ENCODE data around the gene BCL10. TPM values are rescaled to one million over a fixed set of nuclear protein-coding genes. Genes with fewer than 3 reads are reported as not detected.
A peak's percentile ranks its signal among the peaks of the same experiment; 100 is the strongest.

BCL10 gene
- total and polyA plus RNA-seq, 7 experiments from 2014 or later = 17.4 to 53.0 (median 33.1) TPM

DNA sequence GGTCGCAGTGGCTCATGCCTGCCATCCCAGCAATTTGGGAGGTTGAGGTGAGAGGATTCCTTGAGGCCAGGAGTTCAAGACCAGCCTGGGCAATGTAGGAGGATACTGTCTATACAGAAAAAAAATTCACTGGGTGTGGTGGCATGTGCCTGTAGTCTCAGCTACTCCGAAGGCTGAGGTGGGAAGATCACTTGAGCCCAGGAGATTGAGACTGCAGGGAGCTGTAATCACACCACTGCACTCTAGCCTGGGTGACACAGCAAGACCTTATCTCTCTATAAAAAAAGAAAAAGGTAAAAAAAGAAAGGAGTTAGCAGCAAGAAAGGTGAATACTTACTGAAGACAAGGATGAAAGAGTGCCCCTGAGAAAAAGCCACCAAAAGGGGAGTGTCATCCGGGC lies 23.7 kb upstream of the BCL10 start:
- intact Hi-C loops (cut with micrococcal nuclease) = loop anchor here in 1 of 2 donors (10.0 kb wide), 1 partner anchor 1385 kb away; no protein-coding TSS in a partner anchor
- H3K9me3 Mint-ChIP-seq = no peaks in the 10 kb centered on the region
- CTCF ChIA-PET = no interaction called here

DNA sequence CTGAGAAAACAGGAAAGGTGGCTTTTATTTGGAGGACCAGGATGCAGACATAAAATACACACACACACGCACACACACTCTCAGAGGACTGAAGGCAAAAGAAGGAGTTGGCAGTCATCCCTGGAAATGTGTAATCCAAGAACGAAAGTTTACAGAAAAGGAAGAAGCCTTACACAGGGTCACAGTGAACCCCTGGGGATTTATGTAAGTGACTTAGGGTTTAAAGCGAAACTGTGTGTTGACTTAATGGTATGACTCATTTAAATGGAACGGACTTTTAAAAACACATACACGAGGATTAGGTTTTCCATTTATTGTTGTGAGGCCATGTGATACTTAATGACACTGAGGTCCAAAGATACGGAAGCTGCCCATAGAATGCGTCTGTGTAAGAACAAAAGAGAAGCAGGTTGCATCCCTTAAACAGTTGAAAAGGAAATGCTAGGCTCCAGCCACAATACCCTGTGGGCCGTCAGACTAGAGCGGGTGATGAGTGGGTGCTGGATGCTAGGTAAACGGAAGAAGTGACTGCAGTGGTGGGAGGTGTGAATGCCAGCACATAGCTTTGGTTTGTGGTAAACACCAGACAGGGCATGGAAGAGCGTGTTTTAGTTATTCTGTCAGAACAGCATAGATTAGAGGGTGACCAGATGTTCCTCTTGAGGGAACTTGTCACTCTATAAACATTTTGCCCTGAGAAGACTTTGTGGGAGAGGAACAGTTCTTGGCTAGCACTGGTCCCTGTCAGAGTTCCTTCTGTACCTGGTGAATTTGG lies 21.6 kb upstream of the BCL10 start:
- H3K27me3 Mint-ChIP-seq = peaks cover 0 to 41% (median 0%) of the 10 kb centered on the region in 5 donors
- no peak overlapping the region for H3K27ac ChIP-seq (ENCODE audit: low read depth, low read length)
- H3K27me3 ChIP-seq (ENCODE audit: control insufficient read depth in 2 of 2, insufficient read depth in 2 of 2, low read length in 2 of 2) = no peaks in the 10 kb centered on the region
- H3K36me3 ChIP-seq (ENCODE audit: control insufficient read depth in 2 of 3, insufficient read depth in 3 of 3, low read length in 3 of 3) = no peaks in the 10 kb centered on the region
- peak overlapping the region in 3 of 10 donors; percentile 16 to 47 (median 28) for H3K4me3 Mint-ChIP-seq
- POLR2A ChIA-PET = no interaction called here
- DNase-seq (peak in 1 of 9 donors; percentile 76), ATAC-seq (peak; percentile 89)
- peaks cover 4 to 17% (median 9%) of the 10 kb centered on the region in 7 donors for H3K4me1 Mint-ChIP-seq
- CTCF ChIA-PET = no interaction called here
- intact Hi-C loops (cut with micrococcal nuclease) = loop anchor here in 1 of 2 donors (1.0 kb wide), 1 partner anchor 22 kb away; the partner anchor contains the start of gene BCL10
- H3K4me1 ChIP-seq (ENCODE audit: control insufficient read depth in 2 of 2, insufficient read depth in 2 of 2, low read length in 2 of 2) = peaks cover 0 to 19% of the 10 kb centered on the region in 2 donors
- no peaks in the 10 kb centered on the region for H3K36me3 Mint-ChIP-seq
- no peaks in the 10 kb centered on the region for H3K9me3 ChIP-seq (ENCODE audit: control insufficient read depth in 2 of 3, low read length in 3 of 3)
- no peaks in the 10 kb centered on the region for H3K9me3 Mint-ChIP-seq
- no peak overlapping the region for H3K4me3 ChIP-seq (ENCODE audit: low read length)
- H3K27ac Mint-ChIP-seq = peak overlapping the region in 4 of 9 donors; percentile 1 to 61 (median 55)

More for the DNA sequence above, 23.7 kb upstream of the BCL10 start:
- H3K27ac Mint-ChIP-seq = no peak overlapping the region
- POLR2A ChIA-PET = no interaction called here
- Histone ChIP-seq H3K27ac (ENCODE audit: low read depth, low read length) (no peak overlapping the region), H3K4me3 (ENCODE audit: low read length) (no peak overlapping the region), H3K27me3 (ENCODE audit: control insufficient read depth in 2 of 2, insufficient read depth in 2 of 2, low read length in 2 of 2) (no peaks in the 10 kb centered on the region), H3K4me1 (ENCODE audit: control insufficient read depth in 2 of 2, insufficient read depth in 2 of 2, low read length in 2 of 2) (peaks cover 0 to 19% of the 10 kb centered on the region in 2 donors), H3K9me3 (ENCODE audit: control insufficient read depth in 2 of 3, low read length in 3 of 3) (no peaks in the 10 kb centered on the region), H3K36me3 (ENCODE audit: control insufficient read depth in 2 of 3, insufficient read depth in 3 of 3, low read length in 3 of 3) (no peaks in the 10 kb centered on the region)
- DNase-seq (no peak), ATAC-seq (no peak)
- H3K4me3 Mint-ChIP-seq = no peak overlapping the region
- H3K27me3 Mint-ChIP-seq = peaks cover 0 to 47% (median 0%) of the 10 kb centered on the region in 5 donors
- no peaks in the 10 kb centered on the region for H3K36me3 Mint-ChIP-seq
- peaks cover 4 to 17% (median 9%) of the 10 kb centered on the region in 7 donors for H3K4me1 Mint-ChIP-seq

DNA sequence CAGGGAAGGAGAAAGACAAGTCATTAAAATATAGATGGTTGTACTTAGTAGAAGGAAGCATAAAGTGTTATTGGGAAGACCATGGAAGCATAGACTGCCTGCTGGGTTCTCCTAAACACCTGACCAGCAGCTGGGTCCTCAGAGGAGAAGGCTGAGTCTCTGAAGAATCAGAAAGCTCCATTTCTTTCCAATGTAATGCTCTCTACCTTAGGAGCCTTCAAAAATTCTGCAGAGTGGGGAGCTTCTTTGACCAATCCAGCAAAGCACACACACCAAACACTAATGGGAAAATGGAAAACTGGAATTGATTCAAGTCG lies 21.1 kb upstream of the BCL10 start:
- ChIA-PET CTCF (no interaction called here), POLR2A (no interaction called here)
- Histone ChIP-seq H3K27ac (ENCODE audit: low read depth, low read length) (no peak overlapping the region), H3K27me3 (ENCODE audit: control insufficient read depth in 2 of 2, insufficient read depth in 2 of 2, low read length in 2 of 2) (no peaks in the 10 kb centered on the region), H3K4me3 (ENCODE audit: low read length) (no peak overlapping the region), H3K9me3 (ENCODE audit: control insufficient read depth in 2 of 3, low read length in 3 of 3) (no peaks in the 10 kb centered on the region), H3K36me3 (ENCODE audit: control insufficient read depth in 2 of 3, insufficient read depth in 3 of 3, low read length in 3 of 3) (no peaks in the 10 kb centered on the region), H3K4me1 (ENCODE audit: control insufficient read depth in 2 of 2, insufficient read depth in 2 of 2, low read length in 2 of 2) (peaks cover 0 to 19% of the 10 kb centered on the region in 2 donors)
- Mint-ChIP-seq H3K27me3 (peaks cover 0 to 38% (median 0%) of the 10 kb centered on the region in 5 donors), H3K27ac (no peak overlapping the region), H3K9me3 (no peaks in the 10 kb centered on the region), H3K4me3 (peak overlapping the region in 2 of 10 donors; percentile 28 to 47), H3K4me1 (peaks cover 4 to 17% (median 9%) of the 10 kb centered on the region in 7 donors), H3K36me3 (no peaks in the 10 kb centered on the region)
- ATAC-seq (no peak), DNase-seq (no peak)
- intact Hi-C loops (cut with micrococcal nuclease) = no loop called here

DNA sequence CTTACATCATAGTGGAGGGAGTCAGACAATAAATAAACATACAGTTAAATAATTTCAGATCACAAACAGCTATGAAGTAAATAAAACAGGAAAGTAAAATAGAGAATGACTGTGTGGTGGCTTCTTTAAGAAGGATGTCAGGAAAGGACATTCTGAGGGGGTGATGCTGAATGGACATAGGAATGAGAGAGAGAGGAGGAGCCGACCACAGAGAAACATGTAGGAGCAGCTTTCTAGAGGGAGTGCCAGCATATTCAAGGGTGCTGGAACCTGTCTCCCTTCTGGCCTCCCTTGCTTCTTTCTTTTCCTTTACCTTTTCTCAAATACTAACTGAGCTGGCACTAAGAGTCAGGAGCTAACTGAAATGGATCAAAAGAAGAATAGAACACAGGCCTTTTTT lies 20.5 kb upstream of the BCL10 start:
- CTCF ChIA-PET = no interaction called here
- POLR2A ChIA-PET = no interaction called here

DNA sequence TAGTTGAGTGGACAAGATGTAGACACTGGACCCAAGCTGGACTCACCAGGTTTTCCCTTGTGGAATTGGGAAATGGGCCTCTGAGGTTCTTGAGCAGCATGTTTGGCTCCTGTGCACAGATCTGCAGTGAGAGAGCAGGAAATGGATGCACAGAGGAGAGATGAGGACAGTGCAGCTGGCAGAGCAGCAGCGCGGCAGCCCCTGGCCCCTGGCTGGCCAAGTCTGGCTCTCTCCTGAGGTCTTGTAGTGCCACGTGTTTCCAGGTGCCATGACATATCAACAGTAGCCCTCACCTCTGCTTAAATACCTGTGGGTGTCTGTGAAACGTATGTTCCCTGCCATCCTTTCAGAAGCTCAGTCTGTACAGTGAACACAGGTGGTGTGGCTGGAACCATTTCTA lies 19.2 kb upstream of the BCL10 start:
- Histone ChIP-seq H3K36me3 (ENCODE audit: control insufficient read depth in 2 of 3, insufficient read depth in 3 of 3, low read length in 3 of 3) (no peaks in the 10 kb centered on the region), H3K4me1 (ENCODE audit: control insufficient read depth in 2 of 2, insufficient read depth in 2 of 2, low read length in 2 of 2) (peaks cover 0 to 19% of the 10 kb centered on the region in 2 donors), H3K27ac (ENCODE audit: low read depth, low read length) (no peak overlapping the region), H3K27me3 (ENCODE audit: control insufficient read depth in 2 of 2, insufficient read depth in 2 of 2, low read length in 2 of 2) (no peaks in the 10 kb centered on the region), H3K4me3 (ENCODE audit: low read length) (no peak overlapping the region), H3K9me3 (ENCODE audit: control insufficient read depth in 2 of 3, low read length in 3 of 3) (no peaks in the 10 kb centered on the region)
- CTCF ChIA-PET = interaction anchor here (0.6 kb wide), 1 partner anchor 12 kb away, joined by 3 read pairs; no protein-coding TSS in a partner anchor
- no peaks in the 10 kb centered on the region for H3K36me3 Mint-ChIP-seq
- ATAC-seq (no peak), DNase-seq (no peak)
- no peak overlapping the region for H3K4me3 Mint-ChIP-seq
- no peak overlapping the region for H3K27ac Mint-ChIP-seq
- H3K4me1 Mint-ChIP-seq = peaks cover 4 to 17% (median 9%) of the 10 kb centered on the region in 7 donors
- intact Hi-C loops (cut with micrococcal nuclease) = no loop called here
- H3K27me3 Mint-ChIP-seq = peaks cover 0 to 36% (median 0%) of the 10 kb centered on the region in 5 donors
- no peaks in the 10 kb centered on the region for H3K9me3 Mint-ChIP-seq
- POLR2A ChIA-PET = no interaction called here

More for the DNA sequence above, 20.5 kb upstream of the BCL10 start:
- Histone ChIP-seq H3K27me3 (ENCODE audit: control insufficient read depth in 2 of 2, insufficient read depth in 2 of 2, low read length in 2 of 2) (no peaks in the 10 kb centered on the region), H3K36me3 (ENCODE audit: control insufficient read depth in 2 of 3, insufficient read depth in 3 of 3, low read length in 3 of 3) (no peaks in the 10 kb centered on the region), H3K4me1 (ENCODE audit: control insufficient read depth in 2 of 2, insufficient read depth in 2 of 2, low read length in 2 of 2) (peaks cover 0 to 19% of the 10 kb centered on the region in 2 donors), H3K27ac (ENCODE audit: low read depth, low read length) (no peak overlapping the region), H3K9me3 (ENCODE audit: control insufficient read depth in 2 of 3, low read length in 3 of 3) (no peaks in the 10 kb centered on the region), H3K4me3 (ENCODE audit: low read length) (no peak overlapping the region)
- no peak for DNase-seq
- intact Hi-C loops (cut with micrococcal nuclease) = no loop called here
- Mint-ChIP-seq H3K4me3 (no peak overlapping the region), H3K4me1 (peaks cover 4 to 17% (median 9%) of the 10 kb centered on the region in 7 donors), H3K9me3 (no peaks in the 10 kb centered on the region), H3K27ac (peak overlapping the region in 2 of 9 donors; percentile 19 to 62), H3K27me3 (peaks cover 0 to 34% (median 0%) of the 10 kb centered on the region in 5 donors), H3K36me3 (no peaks in the 10 kb centered on the region)
- ATAC-seq = no peak

DNA sequence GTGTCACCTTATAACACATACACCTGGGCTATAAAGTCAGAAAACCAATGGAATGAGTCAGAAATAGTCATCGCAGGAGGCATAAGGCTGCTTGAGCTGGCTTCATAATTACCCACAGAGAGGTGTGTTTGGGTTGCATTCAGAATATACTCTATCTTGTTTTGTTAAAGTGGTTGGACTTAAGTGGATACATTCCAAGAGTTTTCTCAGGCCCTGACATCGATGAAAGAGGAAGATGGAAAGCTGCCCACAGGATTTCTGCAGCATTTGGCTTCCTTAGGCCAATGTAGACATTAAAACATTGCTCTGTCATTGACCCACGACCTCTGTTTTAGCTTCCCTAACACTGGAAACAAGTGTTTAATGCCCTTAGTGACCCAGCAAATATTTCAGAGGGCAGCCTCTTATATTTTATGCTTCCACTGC lies 18.6 kb upstream of the BCL10 start:
- ChIA-PET POLR2A (no interaction called here), CTCF (no interaction called here)

More for the DNA sequence above, 18.6 kb upstream of the BCL10 start:
- H3K4me1 ChIP-seq (ENCODE audit: control insufficient read depth in 2 of 2, insufficient read depth in 2 of 2, low read length in 2 of 2) = peaks cover 0 to 19% of the 10 kb centered on the region in 2 donors
- no peak overlapping the region for H3K27ac ChIP-seq (ENCODE audit: low read depth, low read length)
- ATAC-seq = no peak
- no peak overlapping the region for H3K4me3 Mint-ChIP-seq
- intact Hi-C loops (cut with micrococcal nuclease) = no loop called here
- H3K4me3 ChIP-seq (ENCODE audit: low read length) = no peak overlapping the region
- peaks cover 0 to 36% (median 0%) of the 10 kb centered on the region in 5 donors for H3K27me3 Mint-ChIP-seq
- H3K27me3 ChIP-seq (ENCODE audit: control insufficient read depth in 2 of 2, insufficient read depth in 2 of 2, low read length in 2 of 2) = no peaks in the 10 kb centered on the region
- no peaks in the 10 kb centered on the region for H3K36me3 ChIP-seq (ENCODE audit: control insufficient read depth in 2 of 3, insufficient read depth in 3 of 3, low read length in 3 of 3)
- no peak for DNase-seq
- peaks cover 4 to 17% (median 9%) of the 10 kb centered on the region in 7 donors for H3K4me1 Mint-ChIP-seq
- no peaks in the 10 kb centered on the region for H3K9me3 Mint-ChIP-seq
- H3K36me3 Mint-ChIP-seq = no peaks in the 10 kb centered on the region
- H3K9me3 ChIP-seq (ENCODE audit: control insufficient read depth in 2 of 3, low read length in 3 of 3) = no peaks in the 10 kb centered on the region
- H3K27ac Mint-ChIP-seq = no peak overlapping the region
